GM23338 (cell line): ENCODE data around the gene WDR91. TPM values are rescaled to one million over a fixed set of nuclear protein-coding genes. Genes with fewer than 3 reads are reported as not detected.
A peak's percentile ranks its signal among the peaks of the same experiment; 100 is the strongest.

Experiments used
- ATAC-seq: fragments of 200-7000 bp; cut with Tn5 transposase; 3 replicates; pipeline ENCODE4 v1.9.1; 2020
- DNase-seq: peaks from one replicate; pipeline ENCODE4 v3.0.0-alpha.2; 2015; ENCODE audit warnings: low spot score
- H2AFZ ChIP-seq: fragments of 200-600 bp; sonication (generic); 2 replicates; pipeline ENCODE4 v1.8.0; 2016; ENCODE audit warnings: antibody characterized with exemption, mild to moderate bottlenecking, moderate library complexity
- H3F3A ChIP-seq: fragments of 200-600 bp; sonication (generic); replicated peaks from 2 replicates; pipeline ENCODE4 v1.8.0; 2017; ENCODE audit warnings: antibody characterized with exemption, mixed run types, low read depth
- H3K27ac ChIP-seq: fragments of 200-600 bp; sonication (generic); 2 replicates; pipeline ENCODE4 v1.6.1; 2016; ENCODE audit warnings: low read depth
- H3K27me3 ChIP-seq: fragments of 200-600 bp; sonication (generic); 2 replicates; pipeline ENCODE4 v1.8.0; 2016; ENCODE audit warnings: mild to moderate bottlenecking, mixed run types, moderate library complexity; ENCODE audit not compliant: insufficient read depth
- H3K36me3 ChIP-seq: fragments of 200-600 bp; sonication (generic); 2 replicates; pipeline ENCODE4 v1.8.0; 2016; ENCODE audit warnings: mild to moderate bottlenecking; ENCODE audit not compliant: insufficient read depth
- H3K4me1 ChIP-seq: fragments of 200-600 bp; sonication (generic); 2 replicates; pipeline ENCODE4 v1.8.0; 2016; ENCODE audit warnings: mild to moderate bottlenecking, moderate library complexity; ENCODE audit not compliant: insufficient read depth
- H3K4me2 ChIP-seq: fragments of 200-600 bp; sonication (generic); 2 replicates; pipeline ENCODE4 v1.7.1; 2017; ENCODE audit warnings: mixed run types
- H3K4me3 ChIP-seq: fragments of 200-600 bp; sonication (generic); 2 replicates; pipeline ENCODE4 v1.6.1; 2016; ENCODE audit warnings: mixed run types
- H3K79me2 ChIP-seq: fragments of 200-600 bp; sonication (generic); replicated peaks from 2 replicates; pipeline ENCODE4 v1.8.0; 2017; ENCODE audit warnings: mild to moderate bottlenecking; ENCODE audit not compliant: insufficient read depth
- H3K9me2 ChIP-seq: fragments of 200-600 bp; sonication (generic); 2 replicates; pipeline ENCODE4 v1.8.0; 2017; ENCODE audit not compliant: insufficient read depth
- H4K20me1 ChIP-seq: fragments of 200-600 bp; sonication (generic); replicated peaks from 2 replicates; pipeline ENCODE4 v1.8.0; 2017; ENCODE audit warnings: mild to moderate bottlenecking; ENCODE audit not compliant: insufficient read depth
- H3K27ac Mint-ChIP-seq: 2 replicates; pipeline ENCODE4 v1.8.0; 2020; ENCODE audit warnings: inconsistent platforms, mild to moderate bottlenecking, moderate library complexity, mixed read lengths
- H3K27me3 Mint-ChIP-seq: 3 replicates; pipeline ENCODE4 v1.8.0; 2022; ENCODE audit warnings: low read depth, mild to moderate bottlenecking, moderate library complexity, mixed read lengths, inconsistent platforms; ENCODE audit not compliant: insufficient read depth, poor library complexity
- H3K36me3 Mint-ChIP-seq: 3 replicates; pipeline ENCODE4 v1.8.0; 2021; ENCODE audit warnings: low read depth, mild to moderate bottlenecking, inconsistent platforms, moderate library complexity, mixed read lengths
- H3K4me1 Mint-ChIP-seq: 3 replicates; pipeline ENCODE4 v1.8.0; 2020; ENCODE audit warnings: mild to moderate bottlenecking, inconsistent platforms, mixed read lengths
- H3K4me3 Mint-ChIP-seq: 3 replicates; pipeline ENCODE4 v1.8.0; 2021; ENCODE audit warnings: moderate library complexity, mild to moderate bottlenecking, inconsistent platforms, mixed read lengths
- H3K9me3 Mint-ChIP-seq: 3 replicates; pipeline ENCODE4 v1.8.0; 2020; ENCODE audit warnings: moderate library complexity, mild to moderate bottlenecking, inconsistent platforms, mixed read lengths
- CREB1 ChIP-seq: fragments of 250-450 bp; sonication (Bioruptor Pico); IDR thresholded peaks from 2 replicates; pipeline ENCODE4 v1.5.0; 2020; ENCODE audit warnings: low read depth, mild to moderate bottlenecking, moderate library complexity
- CTCF ChIP-seq, 2 experiments: fragments of 200-600 bp in 1 of 2; sonication (generic) in 1 of 2; conservative IDR thresholded peaks; 2 replicates each; pipeline versions ENCODE4 v1.5.1 to v1.6.1; 2016 to 2017; ENCODE audit warnings: antibody characterized with exemption in 2 of 2, low read depth in 2 of 2, mild to moderate bottlenecking in 2 of 2, moderate library complexity in 1 of 2
- NANOG ChIP-seq: IDR thresholded peaks from 2 replicates; pipeline ENCODE4 v1.6.1; 2016; ENCODE audit warnings: antibody characterized with exemption, borderline replicate concordance
- STAT1 ChIP-seq: IDR thresholded peaks from one replicate; pipeline ENCODE4 v1.6.1; 2016; ENCODE audit warnings: antibody characterized with exemption; ENCODE audit not compliant: unreplicated experiment
- ZNF114 ChIP-seq: fragments of 250-450 bp; sonication (Bioruptor Pico); IDR thresholded peaks from 2 replicates; pipeline ENCODE4 v1.5.0; 2020; ENCODE audit warnings: mild to moderate bottlenecking, moderate library complexity
- ZNF331 ChIP-seq: fragments of 250-450 bp; sonication (Bioruptor Pico); IDR thresholded peaks from 2 replicates; pipeline ENCODE4 v1.5.0; 2020; ENCODE audit warnings: low read depth, mild to moderate bottlenecking, moderate library complexity
- polyA plus RNA-seq: library from polyadenylated mRNA; unstranded; fragments of >200 nt; fragmentation: Nextera tagmentation; extraction: Ambion mirVana; gene quantifications from 2 replicates; pipeline ENCODE4 v1.2.1, GENCODE V29; 2016
- total RNA-seq: library from RNA; depleted of rRNA; stranded (reverse); fragments of >200 nt; shearing (Covaris generic); gene quantifications from 2 replicates; pipeline ENCODE4 v1.2.3, GENCODE V29; 2014

The WDR91 gene
- total and polyA plus RNA-seq, 2 experiments from 2014 or later = 5.8 to 32.6 TPM

DNA sequence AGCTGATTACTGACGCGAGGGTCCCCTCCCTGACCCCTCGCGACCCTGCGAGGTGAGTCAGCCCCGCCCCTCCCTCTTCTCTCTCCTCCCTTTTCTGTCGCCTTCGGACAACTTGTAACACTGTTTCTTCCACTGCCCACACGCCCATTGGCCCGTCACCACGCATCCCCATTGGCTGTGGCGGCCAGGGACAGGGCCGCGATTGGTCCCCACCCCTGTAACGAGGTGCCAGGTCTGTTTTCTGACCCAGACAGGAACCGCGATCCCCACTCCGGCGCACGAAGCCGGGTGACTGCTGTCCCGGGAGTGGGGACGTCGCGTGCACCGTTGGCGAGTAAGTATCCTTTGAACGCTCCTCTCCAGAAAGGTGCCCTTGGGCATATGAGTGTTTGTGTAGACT, 22.2 kb upstream of the WDR91 start, which contains the start of gene STRA8:
STRA8 (plus strand) TSS at position 269 of the 400 bp plus-strand sequence. CDS start 6,687 bp downstream, outside the sequence.
- no peak within 1 kb of the TSS for H3K4me3 Mint-ChIP-seq
- ATAC-seq = no peak
- no peak within 1 kb of the TSS for H3K4me2 ChIP-seq

DNA sequence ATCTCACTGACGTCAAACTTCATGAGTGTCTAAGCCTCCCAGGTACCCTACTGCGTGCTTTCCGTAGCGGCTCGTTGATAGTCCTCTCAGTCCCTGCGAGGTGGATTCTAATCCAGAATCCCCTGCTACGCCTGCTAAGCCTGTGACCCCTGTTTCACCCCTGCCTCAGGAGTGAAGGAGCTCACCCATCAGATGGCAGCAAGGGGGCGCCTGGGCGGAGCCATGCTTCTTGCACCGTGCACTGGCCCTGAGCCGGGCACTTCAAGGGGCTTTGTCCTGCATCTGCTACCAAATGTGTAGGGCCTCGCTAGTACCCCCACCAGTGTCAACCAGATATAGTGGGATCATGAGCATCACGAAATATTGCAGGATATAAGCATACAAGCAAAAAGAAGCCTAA, 21.4 kb upstream of the WDR91 start:
- H3K27ac ChIP-seq = no peak overlapping the region
- no peak overlapping the region for H2AFZ ChIP-seq
- no peaks in the 10 kb centered on the region for H3K36me3 ChIP-seq
- H3K4me2 ChIP-seq = no peak overlapping the region
- H3K4me3 ChIP-seq = no peak overlapping the region
- no peaks in the 10 kb centered on the region for H3K27me3 ChIP-seq
- H3F3A ChIP-seq = 0 out of 2 replicates have a peak, but pooled peaks cover 3% of the 10 kb centered on the region
- H3K4me1 Mint-ChIP-seq = no peaks in the 10 kb centered on the region
- no peaks in the 10 kb centered on the region for H3K79me2 ChIP-seq
- H3K4me1 ChIP-seq = no peaks in the 10 kb centered on the region
- ATAC-seq (peak; percentile 98), DNase-seq (peak; percentile 70)
- no peak overlapping the region for H3K27ac Mint-ChIP-seq
- 0 out of 2 replicates have a peak, but pooled peaks cover 7% of the 10 kb centered on the region for H3K9me2 ChIP-seq
- no peaks in the 10 kb centered on the region; the same call in 2 of the 3 replicates for H3K36me3 Mint-ChIP-seq
- no peaks in the 10 kb centered on the region for H3K9me3 Mint-ChIP-seq
- H3K27me3 Mint-ChIP-seq = no peaks in the 10 kb centered on the region
- TF ChIP-seq NANOG = no peak
- TF ChIP-seq CREB1 (CRISPR knock-in tag) = no peak
- TF ChIP-seq CTCF (conservative IDR thresholded peaks at IDR 0.05; ENCODE audit: low read depth in 2 of 2) = peak; percentile 77 to 80
- TF ChIP-seq ZNF331 (CRISPR knock-in tag) = no peak
- no peaks in the 10 kb centered on the region for H4K20me1 ChIP-seq
- no peak overlapping the region for H3K4me3 Mint-ChIP-seq

More for the DNA sequence above, 22.2 kb upstream of the WDR91 start, which contains the start of gene STRA8:
- Mint-ChIP-seq H3K36me3 (no peaks in the 10 kb centered on the region; the same call in 2 of the 3 replicates), H3K27ac (no peak within 1 kb of the TSS), H3K27me3 (no peaks in the 10 kb centered on the region), H3K4me1 (no peaks in the 10 kb centered on the region), H3K9me3 (no peaks in the 10 kb centered on the region)
- Histone ChIP-seq H3K36me3 (no peaks in the 10 kb centered on the region), H3K9me2 (0 out of 2 replicates have a peak, but pooled peaks cover 8% of the 10 kb centered on the region), H3K79me2 (no peaks in the 10 kb centered on the region), H4K20me1 (no peaks in the 10 kb centered on the region), H3K27me3 (no peaks in the 10 kb centered on the region), H3F3A (0 out of 2 replicates have a peak, but pooled peaks cover 3% of the 10 kb centered on the region), H3K4me1 (no peaks in the 10 kb centered on the region), H3K27ac (no peak within 1 kb of the TSS), H2AFZ (peak within 1 kb of the TSS; percentile 78), H3K4me3 (no peak within 1 kb of the TSS)
- no peak for DNase-seq
- TF ChIP-seq STAT1 = no peak

DNA sequence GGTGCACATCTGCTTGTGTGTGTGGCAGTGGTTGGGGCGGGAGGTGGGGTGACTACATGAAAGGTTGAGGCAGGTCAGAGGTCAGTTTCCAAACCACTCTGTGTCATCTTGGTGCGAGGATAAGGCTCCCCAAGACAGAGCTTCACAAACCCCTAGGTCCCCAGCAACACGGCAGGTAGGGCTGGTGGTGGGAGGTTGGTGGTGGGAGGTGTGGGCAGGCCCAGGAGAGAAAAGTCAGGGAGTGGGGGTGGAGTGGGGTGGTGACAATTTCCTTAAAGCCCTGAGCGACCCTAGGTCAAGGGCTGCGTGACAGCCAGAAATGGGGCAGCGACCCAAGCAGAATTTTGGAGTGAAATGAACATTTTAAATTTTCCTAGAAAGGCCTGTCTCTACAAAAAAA, 20.8 kb upstream of the WDR91 start:
- H3K79me2 ChIP-seq = no peaks in the 10 kb centered on the region
- H3K4me1 Mint-ChIP-seq = no peaks in the 10 kb centered on the region
- no peaks in the 10 kb centered on the region for H4K20me1 ChIP-seq
- no peaks in the 10 kb centered on the region for H3K27me3 ChIP-seq
- no peak overlapping the region for H3K4me3 Mint-ChIP-seq
- H3F3A ChIP-seq = 0 out of 2 replicates have a peak, but pooled peaks cover 3% of the 10 kb centered on the region
- no peaks in the 10 kb centered on the region for H3K4me1 ChIP-seq
- H3K9me2 ChIP-seq = 0 out of 2 replicates have a peak, but pooled peaks cover 7% of the 10 kb centered on the region
- DNase-seq = no peak
- no peak for TF ChIP-seq ZNF114 (CRISPR knock-in tag)
- TF ChIP-seq NANOG = no peak
- H2AFZ ChIP-seq = no peak overlapping the region
- H3K9me3 Mint-ChIP-seq = no peaks in the 10 kb centered on the region
- H3K27ac ChIP-seq = no peak overlapping the region
- H3K27me3 Mint-ChIP-seq = no peaks in the 10 kb centered on the region
- no peak for ATAC-seq
- no peak overlapping the region for H3K4me2 ChIP-seq
- H3K36me3 ChIP-seq = no peaks in the 10 kb centered on the region
- no peaks in the 10 kb centered on the region; the same call in 2 of the 3 replicates for H3K36me3 Mint-ChIP-seq
- no peak overlapping the region for H3K27ac Mint-ChIP-seq
- H3K4me3 ChIP-seq = no peak overlapping the region
